Stomach (tissue), 9 donors: ENCODE data around the gene SIGLEC10. TPM values are rescaled to one million over a fixed set of nuclear protein-coding genes. Genes with fewer than 3 reads are reported as not detected.

ENCODE experiments used
- DNase-seq, 2 donors: peaks; one replicate each; pipeline versions ENCODE4 v3.0.0 to v3.0.0-alpha.2; 2013 to 2019
- H3K27ac ChIP-seq, 5 donors: fragments of 200-600 bp in 4 of 5; sonication (generic) in 4 of 5; one replicate each; pipeline ENCODE4 v1.5.1; 2013 to 2019; ENCODE audit warnings: mild to moderate bottlenecking in 1 of 5, moderate library complexity in 1 of 5
- H3K27me3 ChIP-seq, 3 donors: fragments of 200-600 bp; sonication (generic); one replicate each; pipeline ENCODE4 v1.5.1; 2017 to 2019; ENCODE audit warnings: mixed run types in 1 of 3
- H3K36me3 ChIP-seq, 4 donors: fragments of 200-600 bp; sonication (generic); 1 replicate in 3 of 4; 2 replicates in 1 of 4; pipeline ENCODE4 v1.5.1; 2016 to 2019
- H3K4me1 ChIP-seq, 4 donors: fragments of 200-600 bp; sonication (generic); one replicate each; pipeline ENCODE4 v1.5.1; 2016 to 2019
- H3K4me3 ChIP-seq, 4 donors: fragments of 200-600 bp; sonication (generic) in 3 of 4; one replicate each; pipeline ENCODE4 v1.5.1; 2016 to 2019; ENCODE audit warnings: mild to moderate bottlenecking in 1 of 4
- H3K9me3 ChIP-seq, 4 donors: fragments of 200-600 bp; sonication (generic); one replicate each; pipeline ENCODE4 v1.5.1; 2016 to 2019
- CTCF ChIP-seq, 7 experiments: fragments of 450-650 bp in 4 of 7; fragments of 200-600 bp in 3 of 7; sonication (generic) in 3 of 7; IDR thresholded peaks; one replicate each; pipeline ENCODE4 v1.5.1; 2016 to 2019; ENCODE audit warnings: antibody characterized with exemption in 7 of 7, control low read depth in 2 of 7, mild to moderate bottlenecking in 1 of 7
- EP300 ChIP-seq: sonication (generic); formaldehyde crosslinking; IDR thresholded peaks from one replicate; pipeline ENCODE4 v1.6.1; 2017; ENCODE audit warnings: antibody characterized with exemption
- POLR2A ChIP-seq, 4 donors: fragments of 450-650 bp; IDR thresholded peaks; one replicate each; pipeline ENCODE4 v1.6.1; 2016; ENCODE audit warnings: antibody characterized with exemption in 4 of 4, control low read depth in 2 of 4, mild to moderate bottlenecking in 1 of 4, moderate library complexity in 1 of 4
- POLR2AphosphoS5 ChIP-seq, 3 donors: sonication (generic); formaldehyde crosslinking; IDR thresholded peaks; one replicate each; pipeline ENCODE4 v1.6.1; 2016; ENCODE audit warnings: antibody characterized with exemption in 3 of 3
- WGBS, 5 donors: extraction: QIAGEN DNeasy Blood & Tissue Kit in 3 of 5; methylation state at CpG; one replicate each; pipeline versions ENCODE4 v1.1.5 to v1.1.7; 2013 to 2018; 5-methylcytosine and 5-hydroxymethylcytosine counted together
- intact Hi-C: fragments of 100-400 bp; cut with DNase I; formaldehyde crosslinking; loops from one replicate; pipeline ENCODE4 v1.15.1; 2023; ENCODE audit warnings: low total_unique reads
- polyA plus RNA-seq, 3 donors: library from polyadenylated mRNA; stranded (reverse); fragments of 200-250 nt; gene quantifications; one replicate each; pipeline ENCODE4 v1.2.3, GENCODE V29; 2013
- total RNA-seq, 5 donors: library from RNA; depleted of rRNA; stranded (reverse); fragments of >200 nt; gene quantifications; one replicate each; pipeline versions ENCODE4 v1.1.0 to v1.2.3, GENCODE V29; 2014 to 2016
- donor health status: healthy with polysubstance abuse.
- donor health status: Bipolar disorder and iron deficiency.
- donor health status: healthy.

SIGLEC10 gene
- total and polyA plus RNA-seq, 8 donors, result 1.1 to 21.4 (median 2.7) TPM; not detected in 2

GRCh38 chr19:51433043-51433442 lies 15.6 kb upstream of the SIGLEC10 start:
- intact Hi-C loops, result loop anchor here (10.0 kb wide), 1 partner anchor 98 kb away; no protein-coding TSS in a partner anchor
- no peak for DNase-seq
- WGBS, 5 donors, result 47 to 65% (median 53%) methylated on average over 4 of the region's 4 CpGs
- peaks cover 0 to 31% (median 0%) of the 10 kb centered on the region in 3 donors for H3K27me3 ChIP-seq
- H3K36me3 ChIP-seq, result no peaks in the 10 kb centered on the region
- no peak overlapping the region for H3K27ac ChIP-seq
- H3K4me3 ChIP-seq, result no peak overlapping the region
- TF ChIP-seq EP300, result no peak
- TF ChIP-seq POLR2A (IDR thresholded peaks at IDR 0.05), result no peak
- TF ChIP-seq CTCF (IDR thresholded peaks at IDR 0.05), result no peak
- TF ChIP-seq POLR2AphosphoS5 (IDR thresholded peaks at IDR 0.05), result no peak
- no peaks in the 10 kb centered on the region for H3K4me1 ChIP-seq
- H3K9me3 ChIP-seq, result no peaks in the 10 kb centered on the region

- peak overlapping the region in 2 of 5 donors; percentile 27 to 42 for H3K27ac ChIP-seq
- H3K36me3 ChIP-seq, result no peaks in the 10 kb centered on the region
- H3K4me1 ChIP-seq, result no peaks in the 10 kb centered on the region
- DNase-seq, result no peak
- H3K27me3 ChIP-seq, result peaks cover 0 to 21% (median 0%) of the 10 kb centered on the region in 3 donors
- no peak for TF ChIP-seq POLR2A (IDR thresholded peaks at IDR 0.05)
- H3K4me3 ChIP-seq, result no peak overlapping the region
- WGBS, 5 donors, result 48 to 82% (median 60%) methylated on average over 3 of the region's 3 CpGs
- no peaks in the 10 kb centered on the region for H3K9me3 ChIP-seq
- intact Hi-C loops, result loop anchor here (10.0 kb wide), 1 partner anchor 96 kb away; no protein-coding TSS in a partner anchor
Measured at GRCh38 chr19:51431124-51431523, 13.7 kb upstream of the SIGLEC10 start.

- peaks cover 0 to 26% (median 0%) of the 10 kb centered on the region in 3 donors for H3K27me3 ChIP-seq
- H3K27ac ChIP-seq, result no peak overlapping the region
- no peak for DNase-seq
- H3K36me3 ChIP-seq, result no peaks in the 10 kb centered on the region
- no peaks in the 10 kb centered on the region for H3K9me3 ChIP-seq
- 47 to 79% (median 52%) methylated on average over 3 of the region's 3 CpGs for WGBS, 5 donors
- H3K4me1 ChIP-seq, result no peaks in the 10 kb centered on the region
- intact Hi-C loops, result loop anchor here (10.0 kb wide), 1 partner anchor 95 kb away; no protein-coding TSS in a partner anchor
- no peak overlapping the region for H3K4me3 ChIP-seq
- TF ChIP-seq POLR2A (IDR thresholded peaks at IDR 0.05) (no peak), EP300 (no peak), CTCF (IDR thresholded peaks at IDR 0.05) (no peak), POLR2AphosphoS5 (IDR thresholded peaks at IDR 0.05) (no peak)
Measured at GRCh38 chr19:51430221-51430620, 12.8 kb upstream of the SIGLEC10 start.

- DNase-seq, result no peak
- no peak overlapping the region for H3K27ac ChIP-seq
- 50 to 78% (median 69%) methylated on average over 3 of the region's 3 CpGs for WGBS, 5 donors
- no peaks in the 10 kb centered on the region for H3K9me3 ChIP-seq
- peaks cover 0 to 24% (median 0%) of the 10 kb centered on the region in 3 donors for H3K27me3 ChIP-seq
- H3K36me3 ChIP-seq, result no peaks in the 10 kb centered on the region
- H3K4me1 ChIP-seq, result no peaks in the 10 kb centered on the region
- TF ChIP-seq EP300 (no peak), CTCF (IDR thresholded peaks at IDR 0.05) (no peak), POLR2A (IDR thresholded peaks at IDR 0.05) (no peak), POLR2AphosphoS5 (IDR thresholded peaks at IDR 0.05) (no peak)
- intact Hi-C loops, result no loop called here
- H3K4me3 ChIP-seq, result no peak overlapping the region
Measured at GRCh38 chr19:51427201-51427600, 9.8 kb upstream of the SIGLEC10 start.

GRCh38 chr19:51422053-51422448 lies 4.6 kb upstream of the SIGLEC10 start:
- Histone ChIP-seq H3K9me3 (no peaks in the 10 kb centered on the region), H3K4me3 (peak overlapping the region in 1 of 4 donors; percentile 9), H3K36me3 (no peaks in the 10 kb centered on the region), H3K27ac (no peak overlapping the region), H3K4me1 (peaks cover 0 to 7% (median 0%) of the 10 kb centered on the region in 4 donors), H3K27me3 (peaks cover 3 to 58% (median 11%) of the 10 kb centered on the region in 3 donors)
- WGBS, 5 donors, result 9 to 19% (median 11%) methylated on average over 9 to 19 of the region's 19 CpGs
- TF ChIP-seq POLR2A (IDR thresholded peaks at IDR 0.05) (no peak), EP300 (no peak), POLR2AphosphoS5 (IDR thresholded peaks at IDR 0.05) (peak in 1 of 3 donors; percentile 7), CTCF (IDR thresholded peaks at IDR 0.05) (peak in 5 of 7 experiments; percentile 82 to 97 (median 92))
- DNase-seq, result peak; percentile 86 to 92
- intact Hi-C loops, result no loop called here
